Omental fat pad (tissue), 4 donors: Measurements from ENCODE around the gene CUX1. TPM values are rescaled to one million over a fixed set of nuclear protein-coding genes. Genes with fewer than 3 reads are reported as not detected.

ENCODE experiments used
- ATAC-seq: fragments of 150-250 bp; one replicate; pipeline ENCODE4 v1.9.1; 2016; ENCODE audit warnings: mild to moderate bottlenecking, moderate library complexity; ENCODE audit not compliant: low FRiP score
- DNase-seq: peaks from one replicate; pipeline ENCODE4 v3.0.0-alpha.2; 2019; ENCODE audit warnings: low spot score
- CTCF ChIP-seq, 3 donors: fragments of 450-650 bp; IDR thresholded peaks; one replicate each; pipeline ENCODE4 v1.5.1; 2016 to 2017; ENCODE audit warnings: antibody characterized with exemption in 3 of 3, mild to moderate bottlenecking in 3 of 3, moderate library complexity in 2 of 3
- total RNA-seq, 4 donors: library from RNA; depleted of rRNA; stranded (reverse); fragments of >200 nt; gene quantifications; one replicate each; pipeline ENCODE4 v1.1.0, GENCODE V29; 2016

CUX1 gene
- total RNA-seq, 4 donors from 2014 or later = 67.6 to 141 (median 75.7) TPM

DNA sequence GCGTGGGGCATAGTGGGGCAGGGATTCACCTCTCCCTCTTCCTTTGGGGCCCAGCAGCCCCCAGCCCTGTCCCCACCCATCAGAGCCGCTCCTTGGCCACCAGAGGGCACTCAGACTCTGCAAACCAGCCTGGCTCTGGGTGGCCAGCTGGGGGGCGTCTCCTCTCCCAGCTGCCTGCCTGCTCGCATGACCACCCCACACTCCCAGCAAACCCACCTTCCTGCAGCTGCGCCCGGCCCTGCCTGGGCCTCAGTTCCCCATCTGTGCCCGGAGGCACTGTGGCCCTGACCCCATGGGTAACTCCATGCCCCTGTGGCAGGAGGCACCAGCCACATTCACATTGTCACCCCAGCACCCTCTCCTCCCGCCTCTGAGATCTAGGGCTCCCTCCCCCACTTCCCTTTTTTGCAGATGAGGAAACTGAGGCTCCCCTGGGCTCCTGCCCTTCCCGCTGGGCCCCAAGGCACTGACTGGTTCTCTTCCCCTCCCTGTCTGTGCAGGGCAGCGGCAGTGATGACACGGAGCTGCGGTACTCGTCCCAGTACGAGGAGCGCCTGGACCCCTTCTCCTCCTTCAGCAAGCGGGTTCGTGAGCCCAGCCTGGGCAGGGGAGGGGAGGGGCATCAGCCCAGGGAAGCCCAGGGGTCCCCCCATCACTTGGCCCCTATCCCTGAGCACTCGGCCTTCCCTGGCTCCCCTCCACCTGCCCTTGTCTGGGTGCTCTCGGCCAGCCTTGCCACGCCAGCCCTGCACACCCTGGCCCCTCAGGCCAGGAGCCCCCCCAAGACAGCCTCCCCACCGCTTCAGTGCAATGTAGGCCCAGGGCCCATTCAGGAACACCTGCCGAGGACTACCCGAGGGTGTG lies 462.3 kb downstream of the CUX1 start:
- ATAC-seq = peak; percentile 47
- no peak for TF ChIP-seq CTCF (IDR thresholded peaks at IDR 0.05)
- no peak for DNase-seq

- TF ChIP-seq CTCF (IDR thresholded peaks at IDR 0.05) = no peak
- ATAC-seq (no peak), DNase-seq (no peak)
Measured at GRCh38 chr7:102280521-102280920, 463.1 kb downstream of the CUX1 start.

DNA sequence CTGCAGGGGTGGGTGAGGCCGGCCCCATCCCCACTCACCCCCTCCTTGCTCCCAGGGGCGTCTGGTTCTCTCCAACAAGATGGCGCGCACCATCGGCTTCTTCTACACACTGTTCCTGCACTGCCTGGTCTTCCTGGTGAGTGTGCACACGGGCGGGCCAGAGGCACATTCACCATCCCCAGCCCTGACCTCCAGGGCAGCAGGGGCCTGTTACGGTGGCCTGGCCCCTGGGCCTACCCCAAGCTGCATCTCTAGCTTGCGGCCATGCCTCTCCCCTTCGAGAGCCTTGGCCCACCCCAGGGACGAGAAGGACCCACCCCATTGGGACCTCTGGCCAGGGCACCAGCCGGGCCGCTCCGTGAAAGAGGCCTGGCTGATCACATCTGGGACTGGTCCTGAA lies 464.4 kb downstream of the CUX1 start:
- DNase-seq (no peak), ATAC-seq (no peak)
- no peak for TF ChIP-seq CTCF (IDR thresholded peaks at IDR 0.05)

DNA sequence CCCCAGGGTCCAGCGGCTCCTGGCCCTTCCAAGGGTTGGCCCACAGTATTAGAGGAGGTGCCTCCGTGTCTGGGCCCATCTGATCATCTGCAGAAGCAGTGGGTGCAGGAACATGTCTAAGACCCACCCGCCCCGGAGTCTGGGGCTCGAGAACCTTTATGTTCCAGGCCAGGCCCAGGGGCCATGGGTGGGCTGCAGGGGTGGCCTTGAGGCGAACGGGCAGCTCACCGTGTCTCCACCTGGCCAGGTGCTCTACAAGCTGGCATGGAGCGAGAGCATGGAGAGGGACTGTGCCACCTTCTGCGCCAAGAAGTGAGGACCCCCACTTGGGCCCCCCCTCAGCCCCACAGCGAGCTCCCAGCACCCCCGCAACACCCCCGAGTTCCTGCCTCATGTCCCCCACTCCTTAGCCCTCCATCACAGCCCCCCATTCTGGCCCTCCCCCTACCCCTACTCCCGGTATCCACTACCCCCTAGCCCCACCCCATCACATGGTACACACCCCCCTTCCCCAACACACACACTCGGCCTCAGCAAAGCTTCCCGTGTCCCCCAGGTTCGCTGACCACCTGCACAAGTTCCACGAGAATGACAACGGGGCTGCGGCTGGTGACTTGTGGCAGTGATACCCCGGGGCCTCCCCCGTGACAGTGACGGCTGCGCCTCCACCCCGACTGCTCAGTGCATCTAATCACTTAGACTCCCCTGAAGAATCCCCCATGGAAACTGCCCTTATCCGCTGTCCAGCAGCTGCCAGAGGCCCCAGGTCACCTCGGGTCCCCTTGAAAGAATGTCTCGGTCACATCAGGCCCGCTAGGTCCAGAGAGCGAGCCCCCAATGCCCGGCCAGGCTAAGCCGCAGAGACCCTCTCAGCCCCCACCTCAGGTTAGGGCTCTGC lies 465.3 kb downstream of the CUX1 start:
- no peak for TF ChIP-seq CTCF (IDR thresholded peaks at IDR 0.05)
- DNase-seq (no peak), ATAC-seq (no peak)

- ATAC-seq = no peak
Measured at GRCh38 chr7:102283477-102284189, 466.2 kb downstream of the CUX1 start.

More at GRCh38 chr7:102283477-102284189, 466.2 kb downstream of the CUX1 start:
- TF ChIP-seq CTCF (IDR thresholded peaks at IDR 0.05) = no peak
- no peak for DNase-seq
